Cardiac muscle cell (in vitro differentiated cells and primary cell): ENCODE data around the gene NRP1. TPM values are rescaled to one million over a fixed set of nuclear protein-coding genes. Genes with fewer than 3 reads are reported as not detected.

ENCODE experiments used
- DNase-seq, 2 donors: peaks; one replicate each; pipeline versions ENCODE4 v3.0.0 to v3.0.0-alpha.2; 2010 to 2017; ENCODE audit warnings: low read depth in 1 of 2, low spot score in 1 of 2
- H3K27ac ChIP-seq: fragments of 200-600 bp; sonication (generic); 2 replicates; pipeline ENCODE4 v1.5.1; 2016
- H3K27me3 ChIP-seq: fragments of 200-600 bp; sonication (generic); 2 replicates; pipeline ENCODE4 v1.6.0; 2016; ENCODE audit warnings: control low read depth
- H3K36me3 ChIP-seq: fragments of 200-600 bp; sonication (generic); 2 replicates; pipeline ENCODE4 v1.5.1; 2016; ENCODE audit warnings: control low read depth
- H3K4me1 ChIP-seq: fragments of 200-600 bp; sonication (generic); 2 replicates; pipeline ENCODE4 v1.8.1; 2017; ENCODE audit warnings: low read depth, mild to moderate bottlenecking, mixed run types
- H3K4me3 ChIP-seq: fragments of 200-600 bp; sonication (generic); 2 replicates; pipeline ENCODE4 v1.5.1; 2016; ENCODE audit warnings: mild to moderate bottlenecking
- H3K9me3 ChIP-seq: fragments of 200-600 bp; sonication (generic); 2 replicates; pipeline ENCODE4 v1.5.1; 2017; ENCODE audit warnings: low read depth, mild to moderate bottlenecking, control low read depth
- polyA plus RNA-seq: library from polyadenylated mRNA; unstranded; fragments of >200 nt; fragmentation: Nextera tagmentation; extraction: Ambion mirVana; gene quantifications from 2 replicates; pipeline ENCODE4 v1.2.1, GENCODE V29; 2016
- total RNA-seq: library from RNA; depleted of rRNA; stranded (reverse); fragments of >200 nt; gene quantifications from 2 replicates; pipeline ENCODE4 v1.2.3, GENCODE V29; 2016
- TF ChIP-seq, protein P1 (sequence below): IDR thresholded peaks from 2 replicates; pipeline ENCODE4 v1.5.1; 2012; ENCODE audit warnings: low read depth, mild to moderate bottlenecking, low read length

The NRP1 gene
- total and polyA plus RNA-seq, 2 experiments from 2014 or later: 145 to 327 TPM

DNA sequence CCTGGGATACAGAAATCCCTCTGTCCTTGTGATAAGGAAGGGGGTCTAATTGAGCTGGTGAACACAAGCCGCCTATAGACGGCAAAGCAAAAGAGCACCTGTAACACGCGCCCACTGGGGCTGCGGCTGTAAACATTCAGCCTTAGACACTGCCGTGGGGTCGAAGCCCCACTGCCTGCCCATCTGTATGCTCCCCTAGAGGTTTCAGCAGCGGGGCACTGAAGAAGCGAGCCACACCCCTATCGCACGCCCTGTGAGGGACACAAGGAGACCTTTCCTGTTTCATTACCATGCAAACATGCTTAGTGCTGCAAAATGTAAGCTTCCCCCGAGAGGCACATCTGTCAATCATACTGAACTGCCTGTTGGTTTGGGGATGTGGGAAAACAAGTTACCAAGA is 82.1 kb downstream of the NRP1 start:
- no peaks in the 10 kb centered on the region for H3K9me3 ChIP-seq
- DNase-seq: no peak
- no peak overlapping the region for H3K27ac ChIP-seq
- H3K4me1 ChIP-seq: no peaks in the 10 kb centered on the region
- H3K27me3 ChIP-seq: no peaks in the 10 kb centered on the region
- TF ChIP-seq, protein P1, sequence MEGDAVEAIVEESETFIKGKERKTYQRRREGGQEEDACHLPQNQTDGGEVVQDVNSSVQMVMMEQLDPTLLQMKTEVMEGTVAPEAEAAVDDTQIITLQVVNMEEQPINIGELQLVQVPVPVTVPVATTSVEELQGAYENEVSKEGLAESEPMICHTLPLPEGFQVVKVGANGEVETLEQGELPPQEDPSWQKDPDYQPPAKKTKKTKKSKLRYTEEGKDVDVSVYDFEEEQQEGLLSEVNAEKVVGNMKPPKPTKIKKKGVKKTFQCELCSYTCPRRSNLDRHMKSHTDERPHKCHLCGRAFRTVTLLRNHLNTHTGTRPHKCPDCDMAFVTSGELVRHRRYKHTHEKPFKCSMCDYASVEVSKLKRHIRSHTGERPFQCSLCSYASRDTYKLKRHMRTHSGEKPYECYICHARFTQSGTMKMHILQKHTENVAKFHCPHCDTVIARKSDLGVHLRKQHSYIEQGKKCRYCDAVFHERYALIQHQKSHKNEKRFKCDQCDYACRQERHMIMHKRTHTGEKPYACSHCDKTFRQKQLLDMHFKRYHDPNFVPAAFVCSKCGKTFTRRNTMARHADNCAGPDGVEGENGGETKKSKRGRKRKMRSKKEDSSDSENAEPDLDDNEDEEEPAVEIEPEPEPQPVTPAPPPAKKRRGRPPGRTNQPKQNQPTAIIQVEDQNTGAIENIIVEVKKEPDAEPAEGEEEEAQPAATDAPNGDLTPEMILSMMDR: no peak
- H3K4me3 ChIP-seq: no peak overlapping the region
- H3K36me3 ChIP-seq: peaks cover 90% of the 10 kb centered on the region

DNA sequence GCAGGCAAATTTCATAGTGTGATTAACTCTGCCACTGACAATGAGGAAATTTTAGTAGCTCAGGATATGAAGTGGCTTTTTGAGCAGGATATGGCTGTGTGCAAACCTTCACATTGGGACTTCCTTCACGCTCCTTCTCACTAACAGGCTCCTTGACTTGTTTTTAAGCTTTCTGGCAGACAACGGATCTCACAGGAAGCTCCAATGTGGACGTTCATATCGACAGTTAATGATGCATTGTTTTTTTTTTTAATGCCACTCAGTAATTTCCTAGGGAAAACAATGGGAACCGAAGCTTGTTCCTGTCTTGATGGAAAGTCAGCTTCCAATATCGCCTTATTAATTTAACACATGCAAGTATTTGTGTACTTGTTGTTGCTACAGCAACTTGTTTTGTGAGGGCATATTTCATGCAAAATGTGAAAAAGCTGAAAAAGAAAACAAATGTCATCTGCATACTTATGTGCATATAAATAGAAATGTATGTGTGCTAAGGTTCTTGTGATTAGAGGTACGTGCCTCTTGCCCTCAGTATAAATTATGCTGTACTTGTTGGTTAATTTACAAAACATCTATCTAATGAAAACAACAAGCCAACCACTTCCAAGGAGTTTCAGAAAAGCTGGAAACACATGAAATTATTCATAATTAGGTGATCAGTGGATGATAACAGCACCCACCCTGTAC is 84.7 kb downstream of the NRP1 start:
- H3K27me3 ChIP-seq: no peaks in the 10 kb centered on the region
- H3K27ac ChIP-seq: no peak overlapping the region
- H3K4me3 ChIP-seq: no peak overlapping the region
- no peaks in the 10 kb centered on the region for H3K4me1 ChIP-seq
- H3K36me3 ChIP-seq: peaks cover 86% of the 10 kb centered on the region
- TF ChIP-seq, protein P1: no peak
- no peak for DNase-seq
- no peaks in the 10 kb centered on the region for H3K9me3 ChIP-seq

DNA sequence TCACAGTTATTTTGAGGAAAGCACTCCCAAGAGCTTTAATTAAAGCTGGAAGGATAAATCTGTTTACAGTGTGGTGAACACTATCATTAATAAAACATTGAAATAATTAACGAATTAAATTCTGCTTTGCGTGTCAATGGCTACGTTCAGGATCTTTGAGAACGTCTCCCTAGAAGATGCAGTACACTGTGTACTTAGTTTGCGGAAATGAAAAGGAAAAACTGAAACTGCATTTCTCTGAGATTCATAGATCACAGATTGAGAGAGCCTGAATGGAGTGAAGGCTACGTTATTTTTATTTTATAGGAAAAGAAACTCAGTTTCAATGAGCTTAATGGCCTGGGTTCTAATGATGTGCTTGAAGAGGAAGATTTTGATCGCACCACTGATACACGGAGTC is 85.3 kb downstream of the NRP1 start:
- no peak overlapping the region for H3K4me3 ChIP-seq
- no peak for DNase-seq
- TF ChIP-seq, protein P1: no peak
- no peaks in the 10 kb centered on the region for H3K27me3 ChIP-seq
- peaks cover 86% of the 10 kb centered on the region for H3K36me3 ChIP-seq
- no peaks in the 10 kb centered on the region for H3K9me3 ChIP-seq
- no peak overlapping the region for H3K27ac ChIP-seq
- H3K4me1 ChIP-seq: no peaks in the 10 kb centered on the region

DNA sequence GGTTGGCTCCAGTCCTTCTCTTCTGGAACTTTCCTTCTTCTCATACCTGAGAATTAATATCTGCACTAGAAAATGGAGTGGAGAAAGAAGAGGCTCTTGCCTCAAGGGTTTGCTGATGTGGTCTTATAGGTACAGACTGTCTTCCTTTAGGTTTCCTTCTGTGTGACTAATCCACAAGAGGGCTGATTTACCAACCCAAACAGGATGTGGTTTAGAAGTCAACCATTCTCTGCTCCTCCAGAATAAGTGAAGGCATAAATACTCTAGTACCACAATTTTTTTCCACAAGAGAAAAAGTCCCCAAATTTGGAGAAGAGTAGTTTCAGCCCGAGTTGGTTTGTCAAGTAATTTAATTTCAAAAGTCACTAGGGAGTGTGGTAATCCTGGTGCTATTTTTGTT is 85.8 kb downstream of the NRP1 start:
- Histone ChIP-seq H3K27me3 (no peaks in the 10 kb centered on the region), H3K4me1 (no peaks in the 10 kb centered on the region), H3K27ac (no peak overlapping the region), H3K9me3 (no peaks in the 10 kb centered on the region), H3K36me3 (peaks cover 84% of the 10 kb centered on the region), H3K4me3 (no peak overlapping the region)
- TF ChIP-seq, protein P1: no peak
- peak in 1 of 2 donors; percentile 84 for DNase-seq

DNA sequence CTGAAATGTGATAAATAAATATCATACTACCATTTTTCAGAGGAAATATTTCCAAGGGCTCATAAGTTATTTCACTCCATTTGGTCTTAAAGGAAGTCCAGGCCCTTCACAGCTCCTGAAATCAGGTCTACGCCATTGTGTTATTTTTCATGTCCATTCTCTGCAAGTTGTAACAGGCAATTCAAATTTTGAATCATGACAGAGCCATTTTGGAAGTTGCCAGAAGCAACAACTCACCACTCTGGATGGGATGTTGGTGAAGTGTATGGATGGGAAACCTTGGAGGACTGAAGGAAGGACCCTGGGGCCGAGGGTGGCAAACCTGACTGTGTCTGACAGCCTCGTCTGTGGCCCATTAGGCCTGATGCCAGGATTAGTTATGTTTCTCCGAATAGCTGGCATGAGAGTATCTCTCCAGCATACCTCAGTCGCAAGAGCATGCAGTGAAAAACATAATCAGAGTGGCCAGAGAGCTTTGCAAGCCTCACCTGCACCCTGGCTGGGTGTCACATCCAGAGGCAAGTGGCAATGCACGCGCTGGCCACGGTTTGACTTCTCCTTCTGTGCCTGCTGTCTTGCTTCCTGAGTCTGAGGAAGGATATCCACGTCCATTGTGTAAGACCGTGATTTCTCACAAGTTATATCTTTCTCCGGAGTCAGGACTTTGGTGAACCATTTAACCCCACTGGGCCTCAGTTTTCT is 87.1 kb downstream of the NRP1 start:
- no peak for DNase-seq
- Histone ChIP-seq H3K27me3 (no peaks in the 10 kb centered on the region), H3K4me3 (no peak overlapping the region), H3K4me1 (no peaks in the 10 kb centered on the region), H3K36me3 (peaks cover 75% of the 10 kb centered on the region), H3K27ac (no peak overlapping the region), H3K9me3 (no peaks in the 10 kb centered on the region)
- TF ChIP-seq, protein P1: no peak
